Activated naive CD4-positive, alpha-beta T cell treated with anti-CD3 and anti-CD28 coated beads, Interleukin-2, amount 50 U/mL, for 16 hours (primary cell): ENCODE data around the gene PNKD.
"Not testable (repeated sequence)": the region's sequence is repeated elsewhere in the genome, so short reads cannot be mapped to it uniquely, and the experiment has no call there.

Experiments
- DNase-seq: peaks from one replicate; pipeline ENCODE4 v3.0.0-alpha.2; 2020

PNKD gene

GRCh38 chr2:218293715-218294429, 23.6 kb downstream of the PNKD start:
- DNase-seq: no peak

- DNase-seq: no peak
These were observed 24.2 kb downstream of the PNKD start for GRCh38 chr2:218294430-218295022.

GRCh38 chr2:218295029-218295428, 24.7 kb downstream of the PNKD start:
- DNase-seq: no peak

GRCh38 chr2:218296200-218296599, 25.9 kb downstream of the PNKD start:
- no peak for DNase-seq

GRCh38 chr2:218296847-218297246, 26.5 kb downstream of the PNKD start:
- DNase-seq: no peak

- no peak for DNase-seq
These were observed 28.1 kb downstream of the PNKD start for GRCh38 chr2:218298314-218298875.

- no peak for DNase-seq
These were observed 29.8 kb downstream of the PNKD start for GRCh38 chr2:218300141-218300540.

GRCh38 chr2:218301176-218301819, 31.0 kb downstream of the PNKD start:
- DNase-seq: peak; percentile 83

GRCh38 chr2:218305383-218305782, 35.1 kb downstream of the PNKD start:
- no peak for DNase-seq

GRCh38 chr2:218306184-218306920, 36.0 kb downstream of the PNKD start:
- no peak for DNase-seq

- DNase-seq: no peak
These were observed 37.2 kb downstream of the PNKD start for GRCh38 chr2:218307415-218308090.

- no peak for DNase-seq
These were observed 40.7 kb downstream of the PNKD start for GRCh38 chr2:218310853-218311540.

- not testable (repeated sequence) for DNase-seq
These were observed 41.4 kb downstream of the PNKD start for GRCh38 chr2:218311541-218312266.

GRCh38 chr2:218312267-218312756, 42.0 kb downstream of the PNKD start:
- no peak for DNase-seq

GRCh38 chr2:218313356-218313755, 43.0 kb downstream of the PNKD start:
- no peak for DNase-seq

GRCh38 chr2:218314764-218315163, 44.4 kb downstream of the PNKD start:
- not testable (repeated sequence) for DNase-seq

- no peak for DNase-seq
These were observed 45.1 kb downstream of the PNKD start for GRCh38 chr2:218315397-218315796.

- no peak for DNase-seq
These were observed 46.9 kb downstream of the PNKD start for GRCh38 chr2:218317303-218317630.

GRCh38 chr2:218317835-218318234, 47.5 kb downstream of the PNKD start:
- no peak for DNase-seq

GRCh38 chr2:218318241-218318640, 47.9 kb downstream of the PNKD start:
- DNase-seq: no peak

- no peak for DNase-seq
These were observed 49.6 kb downstream of the PNKD start for GRCh38 chr2:218319813-218320365.
